HCT116 (cell line): ENCODE data around the gene PACS2. TPM values are rescaled to one million over a fixed set of nuclear protein-coding genes. Genes with fewer than 3 reads are reported as not detected.
"Not testable (repeated sequence)": the region's sequence is repeated elsewhere in the genome, so short reads cannot be mapped to it uniquely, and the experiment has no call there.

ENCODE experiments used
- ATAC-seq: fragments of 200-7000 bp; cut with Tn5 transposase; 2 replicates; pipeline ENCODE4 v1.9.1; 2020; ENCODE audit warnings: mild to moderate bottlenecking, moderate library complexity
- BruUV-seq: library from RNA; stranded (reverse); fragments of 400-500 nt; replicated peaks from 2 replicates; lab custom pipeline; 2021; lab: Mats Ljungman, UMichigan
- CTCF ChIA-PET: fragments of 300-600 bp; sonication (Branson Sonifier 250); formaldehyde crosslinking; loops from one replicate; lab custom pipeline; 2021; ENCODE audit warnings: antibody characterized with exemption; lab: Charles Lee
- POLR2A ChIA-PET: fragments of 300-600, 350-600 bp; sonication (Branson Sonifier 250); formaldehyde crosslinking; loops from one replicate; lab custom pipeline; 2021; ENCODE audit warnings: antibody characterized with exemption; lab: Charles Lee
- RAD21 ChIA-PET, 2 experiments: fragments of 300-600 bp; sonication (Branson Sonifier 250); formaldehyde crosslinking; loops; one replicate each; lab custom pipeline; 2023; ENCODE audit warnings: low total read pairs in 2 of 2; ENCODE audit not compliant: uncharacterized antibody in 2 of 2, unreplicated experiment in 2 of 2, low non-redundant PET in 1 of 2; lab: Charles Lee
- DNase-seq: peaks from one replicate; pipeline ENCODE4 v3.0.0-alpha.2; 2010; ENCODE audit warnings: low read depth, low spot score
- H2AFZ ChIP-seq: fragments of 200-600 bp; shearing (Covaris generic), sonication (generic); 2 replicates; pipeline ENCODE4 v1.6.1; 2017; ENCODE audit warnings: low read depth, mixed run types, mixed read lengths, antibody characterized with exemption, low read length; ENCODE audit not compliant: poor library complexity, severe bottlenecking
- H3K27ac ChIP-seq: 2 replicates; pipeline ENCODE4 v1.5.1; 2012; ENCODE audit warnings: low read depth, low read length
- H3K27me3 ChIP-seq: fragments of 200-600 bp; sonication (generic); 2 replicates; pipeline ENCODE4 v1.6.1; 2016; ENCODE audit warnings: mixed run types, low read length, mixed read lengths; ENCODE audit not compliant: insufficient read depth
- H3K36me3 ChIP-seq, 2 experiments: fragments of 200-500 bp in 1 of 2; fragments of 200-600 bp in 1 of 2; sonication (Bioruptor generic) in 1 of 2; sonication (generic) in 1 of 2; 2 replicates each; pipeline versions ENCODE4 v1.5.1 to v1.6.1; 2014 to 2016; ENCODE audit warnings: low read length in 2 of 2, inconsistent platforms in 1 of 2, mixed read lengths in 1 of 2, mixed run types in 1 of 2; ENCODE audit not compliant: insufficient read depth in 2 of 2, control insufficient read depth in 1 of 2
- H3K4me1 ChIP-seq, 2 experiments: fragments of 200-600 bp in 1 of 2; sonication (generic) in 1 of 2; 2 replicates each; pipeline versions ENCODE4 v1.5.1 to v1.6.1; 2012 to 2017; ENCODE audit warnings: low read length in 2 of 2, inconsistent platforms in 1 of 2, mild to moderate bottlenecking in 1 of 2, mixed read lengths in 1 of 2, mixed run types in 1 of 2, moderate library complexity in 1 of 2; ENCODE audit not compliant: insufficient read depth in 2 of 2, control insufficient read depth in 1 of 2
- H3K4me2 ChIP-seq: fragments of 200-600 bp; sonication (generic); 2 replicates; pipeline ENCODE4 v1.6.1; 2017; ENCODE audit warnings: mixed run types, low read length, mixed read lengths
- H3K4me3 ChIP-seq, 2 experiments: fragments of 200-600 bp in 1 of 2; sonication (generic) in 1 of 2; replicated peaks in 1 of 2; 2 replicates each; pipeline ENCODE4 v1.5.1; 2011 to 2016; ENCODE audit warnings: low read length in 2 of 2, control low read depth in 1 of 2, low read depth in 1 of 2, mild to moderate bottlenecking in 1 of 2, mixed read lengths in 1 of 2, mixed run types in 1 of 2
- H3K79me2 ChIP-seq: fragments of 200-600 bp; sonication (generic); 2 replicates; pipeline ENCODE4 v1.6.1; 2017; ENCODE audit warnings: mild to moderate bottlenecking, mixed run types, low read length, moderate library complexity, mixed read lengths; ENCODE audit not compliant: insufficient read depth
- H3K9ac ChIP-seq: fragments of 200-600 bp; sonication (generic); 2 replicates; pipeline ENCODE4 v1.6.1; 2016; ENCODE audit warnings: low read length, mixed read lengths
- H3K9me2 ChIP-seq: fragments of 200-600 bp; sonication (generic), shearing (Covaris generic); 2 replicates; pipeline ENCODE4 v1.6.1; 2017; ENCODE audit warnings: mixed run types, mild to moderate bottlenecking, moderate library complexity; ENCODE audit not compliant: insufficient read depth
- H3K9me3 ChIP-seq, 2 experiments: fragments of 200-500 bp in 1 of 2; fragments of 200-600 bp in 1 of 2; sonication (Bioruptor generic) in 1 of 2; sonication (generic) in 1 of 2; 2 replicates each; pipeline ENCODE4 v1.6.1; 2014 to 2017; ENCODE audit warnings: low read length in 2 of 2, mixed read lengths in 2 of 2, inconsistent platforms in 1 of 2, low read depth in 1 of 2, mild to moderate bottlenecking in 1 of 2, mixed run types in 1 of 2, moderate library complexity in 1 of 2; ENCODE audit not compliant: control insufficient read depth in 1 of 2, insufficient read depth in 1 of 2
- H4K20me1 ChIP-seq: fragments of 200-600 bp; sonication (generic), shearing (Covaris generic); 2 replicates; pipeline ENCODE4 v1.6.1; 2017; ENCODE audit warnings: mixed run types, mild to moderate bottlenecking, moderate library complexity; ENCODE audit not compliant: insufficient read depth
- CTCF ChIP-seq, 3 experiments: fragments of 200-600 bp in 1 of 3; sonication (generic) in 1 of 3; IDR thresholded peaks in 2 of 3; conservative IDR thresholded peaks in 1 of 3; 2 replicates each; pipeline ENCODE4 v1.5.1; 2012 to 2017; ENCODE audit warnings: low read depth in 2 of 3, low read length in 2 of 3, antibody characterized with exemption in 1 of 3, borderline replicate concordance in 1 of 3, control low read depth in 1 of 3, mild to moderate bottlenecking in 1 of 3, mixed read lengths in 1 of 3, mixed run types in 1 of 3, moderate library complexity in 1 of 3; ENCODE audit not compliant: insufficient read depth in 1 of 3
- EZH2 ChIP-seq: fragments of 200-600 bp; sonication (generic); IDR thresholded peaks from 2 replicates; pipeline ENCODE4 v1.6.1; 2017; ENCODE audit warnings: antibody characterized with exemption, mixed run types
- EZH2phosphoT487 ChIP-seq: fragments of 200-600 bp; IDR thresholded peaks from 2 replicates; pipeline ENCODE4 v1.6.1; 2018; ENCODE audit warnings: antibody characterized with exemption, borderline replicate concordance
- MAX ChIP-seq: IDR thresholded peaks from 2 replicates; pipeline ENCODE4 v1.6.1; 2012
- POLR2A ChIP-seq: IDR thresholded peaks from 2 replicates; pipeline ENCODE4 v1.7.0; 2011; ENCODE audit warnings: borderline replicate concordance; ENCODE audit not compliant: insufficient read depth, insufficient read length; ENCODE audit errors: extremely low read depth
- SRF ChIP-seq: IDR thresholded peaks from 2 replicates; pipeline ENCODE4 v1.6.1; 2012; ENCODE audit warnings: low read depth
- ZFX ChIP-seq: fragments of 450-650 bp; IDR thresholded peaks from 2 replicates; pipeline ENCODE4 v1.6.1; 2017
- intact Hi-C: fragments of 100-400 bp; cut with micrococcal nuclease; formaldehyde crosslinking; loops from 2 replicates; pipeline ENCODE4 v1.10.0; 2022
- total RNA-seq: library from RNA; stranded (reverse); gene quantifications from one replicate; pipeline ENCODE4 v1.2.1, GENCODE V29; 2021; ENCODE audit not compliant: unreplicated experiment
- TF ChIP-seq, protein P1 (sequence below): IDR thresholded peaks from 2 replicates; pipeline ENCODE4 v1.6.1; 2012

The PACS2 gene
- total RNA-seq, 1 experiment from 2014 or later, result 75.5 TPM

- H4K20me1 ChIP-seq, result no peaks in the 10 kb centered on the region
- ATAC-seq (peak; percentile 49; the same call in 1 of the 2 replicates), DNase-seq (no peak)
- ChIA-PET RAD21 (no interaction called here), CTCF (no interaction called here), POLR2A (no interaction called here)
- no TSS peak for BruUV-seq
- H2AFZ ChIP-seq, result no peak overlapping the region
- H3K9me2 ChIP-seq, result no peaks in the 10 kb centered on the region
- no peaks in the 10 kb centered on the region for H3K4me1 ChIP-seq
- peaks cover 58% of the 10 kb centered on the region for H3K79me2 ChIP-seq
- peaks cover 0 to 3% of the 10 kb centered on the region in 2 experiments; a peak in 1 of 4 replicates for H3K36me3 ChIP-seq
- no peak overlapping the region for H3K4me2 ChIP-seq
- no peak overlapping the region for H3K4me3 ChIP-seq
- intact Hi-C loops, result no loop called here
- no peaks in the 10 kb centered on the region for H3K27me3 ChIP-seq
- TF ChIP-seq EZH2 (no peak), ZFX (no peak), POLR2A (no peak), CTCF (IDR thresholded peaks at IDR 0.05 in 2 of 3, conservative IDR thresholded peaks at IDR 0.05 in 1 of 3; ENCODE audit: borderline replicate concordance in 1 of 3, insufficient read depth in 1 of 3, low read depth in 2 of 3, low read length in 2 of 3) (0 out of 6 replicates have a peak, but pooled peaks of 1 of the 3 experiments have one; percentile 5), EZH2phosphoT487 (no peak), MAX (no peak), SRF (no peak)
- TF ChIP-seq, protein P1, sequence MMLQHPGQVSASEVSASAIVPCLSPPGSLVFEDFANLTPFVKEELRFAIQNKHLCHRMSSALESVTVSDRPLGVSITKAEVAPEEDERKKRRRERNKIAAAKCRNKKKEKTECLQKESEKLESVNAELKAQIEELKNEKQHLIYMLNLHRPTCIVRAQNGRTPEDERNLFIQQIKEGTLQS, result no peak
- H3K9me3 ChIP-seq, result no peaks in the 10 kb centered on the region
- H3K9ac ChIP-seq, result no peak overlapping the region
- H3K27ac ChIP-seq, result no peak overlapping the region
These were observed 27.1 kb upstream of the PACS2 start for GRCh38 chr14:105287249-105288102.

DNA sequence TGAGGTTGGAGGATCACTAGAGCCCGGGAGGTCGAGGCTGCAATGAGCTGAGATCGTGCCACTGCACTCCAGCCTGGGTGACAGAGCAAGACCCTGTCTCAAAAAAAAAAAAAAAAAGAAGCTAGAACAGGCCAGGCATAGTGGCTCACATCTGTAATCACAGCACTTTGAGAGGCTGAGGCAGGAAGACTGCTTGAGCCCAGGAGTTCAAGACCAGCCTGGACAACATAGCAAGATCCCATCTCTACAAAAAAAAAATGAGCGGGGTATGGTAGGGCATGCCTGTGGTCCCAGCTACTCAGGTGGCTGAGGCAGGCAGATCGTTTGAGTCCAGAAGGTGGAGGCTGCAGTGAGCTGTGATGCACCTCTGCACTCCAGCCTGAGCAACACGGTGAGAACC lies 25.6 kb upstream of the PACS2 start:
- intact Hi-C loops, result not testable (repeated sequence)

More for the DNA sequence above, 25.6 kb upstream of the PACS2 start:
- H3K9ac ChIP-seq, BruUV-seq, H3K27me3 ChIP-seq, H3K36me3 ChIP-seq, H3K4me2 ChIP-seq, H3K9me2 ChIP-seq, H3K27ac ChIP-seq, CTCF ChIA-PET, H3K4me1 ChIP-seq, H2AFZ ChIP-seq, H3K4me3 ChIP-seq, POLR2A ChIA-PET, ATAC-seq, H3K9me3 ChIP-seq, RAD21 ChIA-PET, H4K20me1 ChIP-seq, DNase-seq: not testable (repeated sequence)
- peaks cover 61% of the 10 kb centered on the region for H3K79me2 ChIP-seq
